SK-N-SH treated with all-trans-retinoic acid at 6 μM for 48 hours (cell line): ENCODE data around the gene AAGAB.
A peak's percentile ranks its signal among the peaks of the same experiment; 100 is the strongest.

Experiments
- ATAC-seq: fragments of 200-7000 bp; cut with Tn5 transposase; 3 replicates; pipeline ENCODE4 v1.9.1; 2020; ENCODE audit warnings: mild to moderate bottlenecking, moderate library complexity
- ARNTL ChIP-seq: fragments of 450-650 bp; formaldehyde crosslinking; IDR thresholded peaks from 2 replicates; pipeline ENCODE4 v1.5.0; 2020; ENCODE audit warnings: low read depth, mild to moderate bottlenecking, moderate library complexity, borderline replicate concordance
- BACH2 ChIP-seq: fragments of 250-450 bp; sonication (Bioruptor Pico); IDR thresholded peaks from 2 replicates; pipeline ENCODE4 v1.9.0; 2021; ENCODE audit warnings: mild to moderate bottlenecking, borderline replicate concordance
- CSDC2 ChIP-seq: fragments of 250-450 bp; sonication (Bioruptor Pico); IDR thresholded peaks from 2 replicates; pipeline ENCODE4 v1.5.0; 2020; ENCODE audit warnings: mild to moderate bottlenecking, moderate library complexity
- GLIS3 ChIP-seq: fragments of 250-450 bp; sonication (Bioruptor Pico); IDR thresholded peaks from 2 replicates; pipeline ENCODE4 v1.5.0; 2020; ENCODE audit warnings: mild to moderate bottlenecking, moderate library complexity
- ISL1 ChIP-seq: fragments of 250-450 bp; sonication (Bioruptor Pico); IDR thresholded peaks from 2 replicates; pipeline ENCODE4 v2.1.2; 2022; ENCODE audit warnings: mild to moderate bottlenecking, moderate library complexity
- OSR1 ChIP-seq: fragments of 250-450 bp; sonication (Bioruptor Pico); IDR thresholded peaks from 2 replicates; pipeline ENCODE4 v1.8.0; 2022; ENCODE audit warnings: moderate library complexity, mild to moderate bottlenecking, inconsistent platforms
- PPARA ChIP-seq: fragments of 250-450 bp; sonication (Bioruptor Pico); IDR thresholded peaks from 2 replicates; pipeline ENCODE4 v1.5.0; 2020; ENCODE audit warnings: mild to moderate bottlenecking, borderline replicate concordance
- RARB ChIP-seq: fragments of 250-450 bp; sonication (Bioruptor Pico); IDR thresholded peaks from 2 replicates; pipeline ENCODE4 v1.8.0; 2021; ENCODE audit warnings: mild to moderate bottlenecking, moderate library complexity
- SNAI2 ChIP-seq: fragments of 250-450 bp; sonication (Bioruptor Pico); IDR thresholded peaks from 2 replicates; pipeline ENCODE4 v1.5.0; 2020; ENCODE audit warnings: mild to moderate bottlenecking, moderate library complexity
- TCF4 ChIP-seq: fragments of 250-450 bp; sonication (Bioruptor Pico); IDR thresholded peaks from 2 replicates; pipeline ENCODE4 v1.8.0; 2021; ENCODE audit warnings: mild to moderate bottlenecking, moderate library complexity, borderline replicate concordance
- TOX ChIP-seq: fragments of 250-450 bp; sonication (Bioruptor Pico); IDR thresholded peaks from 2 replicates; pipeline ENCODE4 v1.8.0; 2021; ENCODE audit warnings: mild to moderate bottlenecking, moderate library complexity, borderline replicate concordance
- ZFP3 ChIP-seq: fragments of 250-450 bp; sonication (Bioruptor Pico); IDR thresholded peaks from 2 replicates; pipeline ENCODE4 v1.5.0; 2020; ENCODE audit warnings: mild to moderate bottlenecking, moderate library complexity
- ZFP30 ChIP-seq: fragments of 450-650 bp; formaldehyde crosslinking; IDR thresholded peaks from 2 replicates; pipeline ENCODE4 v1.5.0; 2022; ENCODE audit warnings: mild to moderate bottlenecking, moderate library complexity
- ZNF565 ChIP-seq: fragments of 450-650 bp; formaldehyde crosslinking; conservative IDR thresholded peaks from 2 replicates; pipeline ENCODE4 v1.5.0; 2020; ENCODE audit warnings: low read depth, mild to moderate bottlenecking, moderate library complexity
- ZNF8 ChIP-seq: fragments of 450-650 bp; formaldehyde crosslinking; IDR thresholded peaks from 2 replicates; pipeline ENCODE4 v1.5.0; 2020; ENCODE audit warnings: mild to moderate bottlenecking, moderate library complexity
- TF ChIP-seq, protein P1 (sequence below): fragments of 250-450 bp; sonication (Bioruptor Pico); IDR thresholded peaks from 2 replicates; pipeline ENCODE4 v1.5.0; 2020; ENCODE audit warnings: mild to moderate bottlenecking, moderate library complexity
- TF ChIP-seq, protein P2 (sequence below): fragments of 250-450 bp; sonication (Bioruptor Pico); IDR thresholded peaks from 2 replicates; pipeline ENCODE4 v1.8.0; 2021; ENCODE audit warnings: low read depth, mild to moderate bottlenecking, moderate library complexity, borderline replicate concordance
- TF ChIP-seq, protein P3 (sequence below): fragments of 250-450 bp; sonication (Bioruptor Pico); IDR thresholded peaks from 2 replicates; pipeline ENCODE4 v1.5.1; 2020; ENCODE audit warnings: low read depth, mild to moderate bottlenecking, moderate library complexity
- TF ChIP-seq, protein P4 (sequence below): fragments of 250-450 bp; sonication (Bioruptor Pico); IDR thresholded peaks from 2 replicates; pipeline ENCODE4 v1.5.1; 2021; ENCODE audit warnings: mild to moderate bottlenecking, moderate library complexity

The AAGAB gene

DNA sequence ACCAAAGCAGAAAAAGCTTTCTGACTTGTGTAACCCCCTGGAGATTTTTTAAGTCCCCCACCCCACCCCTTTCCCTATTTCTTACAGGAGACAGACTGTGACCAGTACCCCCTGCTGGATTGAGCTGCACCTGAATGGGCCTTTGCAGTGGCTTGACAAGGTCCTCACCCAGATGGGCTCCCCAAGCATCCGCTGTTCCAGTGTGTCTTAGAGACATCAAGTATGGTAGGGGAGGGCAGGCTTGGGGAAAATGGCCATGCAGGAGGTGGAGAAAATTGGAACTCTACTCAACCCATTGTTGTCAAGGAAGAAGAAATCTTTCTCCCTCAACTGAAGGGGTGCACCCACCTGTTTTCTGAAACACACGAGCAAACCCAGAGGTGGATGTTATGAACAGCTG, 64.1 kb downstream of the AAGAB start:
- TF ChIP-seq OSR1 (CRISPR knock-in tag) (no peak), TCF4 (CRISPR knock-in tag) (no peak), ISL1 (CRISPR knock-in tag) (no peak), SNAI2 (no peak), ZNF565 (CRISPR knock-in tag) (no peak), ZFP30 (CRISPR knock-in tag) (no peak), BACH2 (no peak), ZFP3 (CRISPR knock-in tag) (no peak), PPARA (CRISPR knock-in tag) (no peak), ARNTL (CRISPR knock-in tag) (no peak)
- TF ChIP-seq, protein P1, sequence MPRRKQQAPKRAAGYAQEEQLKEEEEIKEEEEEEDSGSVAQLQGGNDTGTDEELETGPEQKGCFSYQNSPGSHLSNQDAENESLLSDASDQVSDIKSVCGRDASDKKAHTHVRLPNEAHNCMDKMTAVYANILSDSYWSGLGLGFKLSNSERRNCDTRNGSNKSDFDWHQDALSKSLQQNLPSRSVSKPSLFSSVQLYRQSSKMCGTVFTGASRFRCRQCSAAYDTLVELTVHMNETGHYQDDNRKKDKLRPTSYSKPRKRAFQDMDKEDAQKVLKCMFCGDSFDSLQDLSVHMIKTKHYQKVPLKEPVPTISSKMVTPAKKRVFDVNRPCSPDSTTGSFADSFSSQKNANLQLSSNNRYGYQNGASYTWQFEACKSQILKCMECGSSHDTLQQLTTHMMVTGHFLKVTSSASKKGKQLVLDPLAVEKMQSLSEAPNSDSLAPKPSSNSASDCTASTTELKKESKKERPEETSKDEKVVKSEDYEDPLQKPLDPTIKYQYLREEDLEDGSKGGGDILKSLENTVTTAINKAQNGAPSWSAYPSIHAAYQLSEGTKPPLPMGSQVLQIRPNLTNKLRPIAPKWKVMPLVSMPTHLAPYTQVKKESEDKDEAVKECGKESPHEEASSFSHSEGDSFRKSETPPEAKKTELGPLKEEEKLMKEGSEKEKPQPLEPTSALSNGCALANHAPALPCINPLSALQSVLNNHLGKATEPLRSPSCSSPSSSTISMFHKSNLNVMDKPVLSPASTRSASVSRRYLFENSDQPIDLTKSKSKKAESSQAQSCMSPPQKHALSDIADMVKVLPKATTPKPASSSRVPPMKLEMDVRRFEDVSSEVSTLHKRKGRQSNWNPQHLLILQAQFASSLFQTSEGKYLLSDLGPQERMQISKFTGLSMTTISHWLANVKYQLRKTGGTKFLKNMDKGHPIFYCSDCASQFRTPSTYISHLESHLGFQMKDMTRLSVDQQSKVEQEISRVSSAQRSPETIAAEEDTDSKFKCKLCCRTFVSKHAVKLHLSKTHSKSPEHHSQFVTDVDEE (CRISPR knock-in tag), result no peak
- TF ChIP-seq, protein P2, sequence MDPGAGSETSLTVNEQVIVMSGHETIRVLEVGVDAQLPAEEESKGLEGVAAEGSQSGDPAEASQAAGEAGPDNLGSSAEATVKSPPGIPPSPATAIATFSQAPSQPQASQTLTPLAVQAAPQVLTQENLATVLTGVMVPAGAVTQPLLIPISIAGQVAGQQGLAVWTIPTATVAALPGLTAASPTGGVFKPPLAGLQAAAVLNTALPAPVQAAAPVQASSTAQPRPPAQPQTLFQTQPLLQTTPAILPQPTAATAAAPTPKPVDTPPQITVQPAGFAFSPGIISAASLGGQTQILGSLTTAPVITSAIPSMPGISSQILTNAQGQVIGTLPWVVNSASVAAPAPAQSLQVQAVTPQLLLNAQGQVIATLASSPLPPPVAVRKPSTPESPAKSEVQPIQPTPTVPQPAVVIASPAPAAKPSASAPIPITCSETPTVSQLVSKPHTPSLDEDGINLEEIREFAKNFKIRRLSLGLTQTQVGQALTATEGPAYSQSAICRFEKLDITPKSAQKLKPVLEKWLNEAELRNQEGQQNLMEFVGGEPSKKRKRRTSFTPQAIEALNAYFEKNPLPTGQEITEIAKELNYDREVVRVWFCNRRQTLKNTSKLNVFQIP (CRISPR knock-in tag), result no peak
- TF ChIP-seq, protein P3, sequence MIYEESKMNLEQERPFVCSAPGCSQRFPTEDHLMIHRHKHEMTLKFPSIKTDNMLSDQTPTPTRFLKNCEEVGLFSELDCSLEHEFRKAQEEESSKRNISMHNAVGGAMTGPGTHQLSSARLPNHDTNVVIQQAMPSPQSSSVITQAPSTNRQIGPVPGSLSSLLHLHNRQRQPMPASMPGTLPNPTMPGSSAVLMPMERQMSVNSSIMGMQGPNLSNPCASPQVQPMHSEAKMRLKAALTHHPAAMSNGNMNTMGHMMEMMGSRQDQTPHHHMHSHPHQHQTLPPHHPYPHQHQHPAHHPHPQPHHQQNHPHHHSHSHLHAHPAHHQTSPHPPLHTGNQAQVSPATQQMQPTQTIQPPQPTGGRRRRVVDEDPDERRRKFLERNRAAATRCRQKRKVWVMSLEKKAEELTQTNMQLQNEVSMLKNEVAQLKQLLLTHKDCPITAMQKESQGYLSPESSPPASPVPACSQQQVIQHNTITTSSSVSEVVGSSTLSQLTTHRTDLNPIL (CRISPR knock-in tag), result no peak
- no peak for ATAC-seq

DNA sequence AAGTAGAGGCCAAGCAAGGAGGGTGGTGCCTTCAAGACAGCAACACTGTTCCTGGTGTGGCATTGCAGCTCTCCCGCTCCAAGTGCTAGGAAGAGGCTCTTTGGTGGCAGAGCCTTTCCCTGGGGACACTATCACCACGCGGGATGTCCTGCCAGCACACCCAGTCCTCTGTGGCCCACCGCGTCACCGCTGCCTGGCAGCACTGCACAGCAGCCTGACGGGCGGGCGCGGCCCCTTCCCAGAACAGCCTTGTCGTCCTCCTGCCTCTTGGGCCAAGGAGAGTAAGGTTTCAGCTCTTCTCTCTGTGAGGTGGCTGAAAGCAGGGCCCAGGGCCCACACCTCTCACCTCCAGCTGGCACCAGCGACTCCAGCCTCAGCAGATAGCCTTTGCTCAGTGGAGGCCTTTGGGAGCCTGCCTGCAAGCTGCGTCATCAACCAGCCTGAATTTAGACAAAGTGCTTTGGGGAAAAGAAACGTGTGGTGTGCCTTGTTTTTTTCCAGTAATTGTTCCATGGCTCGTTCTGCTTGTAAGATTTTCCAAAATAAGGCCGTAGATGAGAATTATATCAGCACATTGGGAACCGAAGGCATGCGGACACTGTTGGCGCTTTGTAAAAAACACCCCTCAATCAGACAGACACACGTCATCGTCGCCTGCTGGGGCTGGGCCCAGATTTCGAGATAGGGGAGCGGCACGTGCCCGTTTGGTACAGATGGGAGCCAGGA, 65.0 kb downstream of the AAGAB start:
- no peak for ATAC-seq
- TF ChIP-seq, protein P1 (CRISPR knock-in tag), result no peak
- no peak for TF ChIP-seq ARNTL (CRISPR knock-in tag)
- no peak for TF ChIP-seq GLIS3
- TF ChIP-seq ISL1 (CRISPR knock-in tag), result no peak
- no peak for TF ChIP-seq ZNF565 (CRISPR knock-in tag)
- no peak for TF ChIP-seq RARB
- no peak for TF ChIP-seq ZNF8 (CRISPR knock-in tag)
- TF ChIP-seq TOX (CRISPR knock-in tag), result no peak
- TF ChIP-seq, all 23 proteins: peak for 0

DNA sequence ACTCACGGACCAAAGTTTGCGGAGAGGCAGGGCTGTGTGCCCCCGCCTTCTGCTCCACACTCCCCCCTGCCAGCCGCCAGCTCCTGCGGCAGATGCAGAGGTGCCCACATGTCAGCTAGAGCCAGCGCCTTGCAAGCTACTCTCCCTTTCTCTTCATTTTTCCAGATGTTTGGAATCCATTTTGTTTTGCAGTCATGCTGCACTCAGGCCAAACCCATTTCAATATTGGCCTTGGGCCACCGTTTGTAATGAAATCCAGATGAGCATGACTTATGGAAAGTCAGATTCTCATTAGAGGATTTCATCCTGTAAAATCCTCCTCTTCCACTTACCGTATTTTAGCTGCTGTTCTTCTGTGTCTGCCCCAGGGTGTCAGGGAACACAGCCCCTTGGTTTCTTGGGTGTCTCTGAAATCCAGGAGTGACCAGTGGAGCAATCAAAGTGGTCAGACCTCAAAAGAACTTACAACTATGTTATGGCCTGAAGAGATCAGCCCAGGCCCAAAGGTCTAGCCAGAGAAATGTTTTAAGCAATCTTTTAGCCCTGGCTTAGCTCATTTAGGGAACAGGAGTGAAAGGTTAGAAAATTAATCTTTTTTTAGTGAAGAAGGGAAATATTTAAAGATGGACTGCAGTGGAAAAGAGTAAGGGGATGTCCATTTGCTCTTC, 65.8 kb downstream of the AAGAB start:
- peak; percentile 74 for ATAC-seq
- TF ChIP-seq TCF4 (CRISPR knock-in tag) (peak; percentile 92; the same call in 1 of the 2 replicates), CSDC2 (CRISPR knock-in tag) (peak; percentile 43; the same call in 1 of the 2 replicates), ZFP3 (CRISPR knock-in tag) (peak; percentile 74; the same call in 1 of the 2 replicates), BACH2 (no peak; the same call in 1 of the 2 replicates), ISL1 (CRISPR knock-in tag) (0 out of 2 replicates have a peak, but pooled peaks have one; percentile 16)
- TF ChIP-seq, protein P1 (CRISPR knock-in tag), result peak; percentile 89; the same call in 1 of the 2 replicates
- TF ChIP-seq, protein P4, sequence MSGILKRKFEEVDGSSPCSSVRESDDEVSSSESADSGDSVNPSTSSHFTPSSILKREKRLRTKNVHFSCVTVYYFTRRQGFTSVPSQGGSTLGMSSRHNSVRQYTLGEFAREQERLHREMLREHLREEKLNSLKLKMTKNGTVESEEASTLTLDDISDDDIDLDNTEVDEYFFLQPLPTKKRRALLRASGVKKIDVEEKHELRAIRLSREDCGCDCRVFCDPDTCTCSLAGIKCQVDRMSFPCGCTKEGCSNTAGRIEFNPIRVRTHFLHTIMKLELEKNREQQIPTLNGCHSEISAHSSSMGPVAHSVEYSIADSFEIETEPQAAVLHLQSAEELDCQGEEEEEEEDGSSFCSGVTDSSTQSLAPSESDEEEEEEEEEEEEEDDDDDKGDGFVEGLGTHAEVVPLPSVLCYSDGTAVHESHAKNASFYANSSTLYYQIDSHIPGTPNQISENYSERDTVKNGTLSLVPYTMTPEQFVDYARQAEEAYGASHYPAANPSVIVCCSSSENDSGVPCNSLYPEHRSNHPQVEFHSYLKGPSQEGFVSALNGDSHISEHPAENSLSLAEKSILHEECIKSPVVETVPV, result no peak
- TF ChIP-seq, all 23 proteins: peak for 5
